K562 (cell line): ENCODE results near the gene CTSW. TPM values are rescaled to one million over a fixed set of nuclear protein-coding genes. Genes with fewer than 3 reads are reported as not detected.

Experiments used
- ATF6 ChIP-seq: sonication (generic); formaldehyde crosslinking; IDR thresholded peaks from 2 replicates; pipeline ENCODE4 v1.4.0; 2020; ENCODE audit warnings: mild to moderate bottlenecking, missing genetic modification reagents
- FIP1L1 ChIP-seq: fragments of 200-400 bp; formaldehyde crosslinking; IDR thresholded peaks from 2 replicates; pipeline ENCODE4 v1.6.1; 2018; ENCODE audit warnings: mild to moderate bottlenecking, low read depth, low read length; ENCODE audit not compliant: poor library complexity, severe bottlenecking
- HEY1 ChIP-seq: fragments of 250-450 bp; sonication (Bioruptor Pico); IDR thresholded peaks from 2 replicates; pipeline ENCODE4 v1.5.0; 2020; ENCODE audit warnings: mild to moderate bottlenecking, moderate library complexity, borderline replicate concordance
- HSF4 ChIP-seq: fragments of 250-450 bp; sonication (Bioruptor Pico); IDR thresholded peaks from 2 replicates; pipeline ENCODE4 v2.1.2; 2022; ENCODE audit warnings: mild to moderate bottlenecking, moderate library complexity, borderline replicate concordance
- L3MBTL2 ChIP-seq: fragments of 450-650 bp; IDR thresholded peaks from 2 replicates; pipeline ENCODE4 v1.6.1; 2016; ENCODE audit warnings: mild to moderate bottlenecking, moderate library complexity
- NFYB ChIP-seq: IDR thresholded peaks from 2 replicates; pipeline ENCODE4 v1.6.1; 2011; ENCODE audit warnings: mild to moderate bottlenecking, moderate library complexity; ENCODE audit not compliant: insufficient read length; ENCODE audit errors: extremely low read depth
- NR0B1 ChIP-seq: fragments of 450-650 bp; IDR thresholded peaks from one replicate; pipeline ENCODE4 v1.6.1; 2018; ENCODE audit warnings: mild to moderate bottlenecking, moderate library complexity; ENCODE audit not compliant: partially characterized antibody
- POLR2H ChIP-seq: IDR thresholded peaks from 2 replicates; pipeline ENCODE4 v1.6.1; 2016; ENCODE audit warnings: missing genetic modification characterization, low read depth, mild to moderate bottlenecking, control low read depth, missing compliant biosample characterization, moderate library complexity
- SMAD3 ChIP-seq: fragments of 450-650 bp; formaldehyde crosslinking; conservative IDR thresholded peaks from 2 replicates; pipeline ENCODE4 v1.4.0; 2020; ENCODE audit warnings: mild to moderate bottlenecking
- SMC3 ChIP-seq: conservative IDR thresholded peaks from 2 replicates; pipeline ENCODE4 v1.6.1; 2011; ENCODE audit warnings: low read depth, low read length, improper control_type of control experiment; ENCODE audit not compliant: insufficient read depth
- TGIF2 ChIP-seq: sonication (generic); formaldehyde crosslinking; IDR thresholded peaks from 2 replicates; pipeline ENCODE4 v1.8.1; 2022; ENCODE audit warnings: mild to moderate bottlenecking, missing genetic modification reagents, moderate library complexity
- TRIM24 ChIP-seq, 2 experiments: fragments of 450-650 bp; IDR thresholded peaks; 2 replicates each; pipeline ENCODE4 v1.6.1; 2016
- ZBTB40 ChIP-seq, 2 experiments: fragments of 450-650 bp in 1 of 2; sonication (generic) in 1 of 2; formaldehyde crosslinking in 1 of 2; IDR thresholded peaks; 2 replicates each; pipeline versions ENCODE4 v1.7.1 to v1.9.0; 2016 to 2022; ENCODE audit warnings: inconsistent platforms in 1 of 2, mild to moderate bottlenecking in 1 of 2, missing genetic modification reagents in 1 of 2
- ZNF696 ChIP-seq: fragments of 250-450 bp; sonication (Bioruptor Pico); conservative IDR thresholded peaks from 2 replicates; pipeline ENCODE4 v1.4.0; 2020; ENCODE audit warnings: mild to moderate bottlenecking, moderate library complexity
- ZNF707 ChIP-seq: fragments of 250-450 bp; sonication (Bioruptor Pico); conservative IDR thresholded peaks from 2 replicates; pipeline ENCODE4 v1.8.0; 2022; ENCODE audit warnings: inconsistent platforms, mild to moderate bottlenecking, moderate library complexity
- polyA plus RNA-seq, 8 experiments: library from polyadenylated mRNA; depleted of rRNA in 4 of 8; stranded (reverse) in 5 of 8; unstranded in 3 of 8; fragments of >200 nt; fragmentation: Nextera tagmentation in 2 of 8; fragmentation: Illumina TruSeq in 1 of 8; extraction: Ambion mirVana in 2 of 8; extraction: Trizol in 1 of 8; gene quantifications; 2 replicates each; pipeline versions ENCODE4 v1.2.1 to v1.2.3, GENCODE V29; 2011 to 2014; ENCODE audit warnings: inconsistent platforms in 1 of 8, missing spikeins in 1 of 8
- total RNA-seq, 7 experiments: library from RNA; depleted of rRNA in 6 of 7; stranded (reverse); fragments of >200 nt in 6 of 7; fragmentation: Illumina TruSeq in 2 of 7; extraction: Trizol in 2 of 7; gene quantifications; 2 replicates each; pipeline versions ENCODE4 v1.2.1 to v1.2.3, GENCODE V29; 2011 to 2021; ENCODE audit warnings: low replicate concordance in 1 of 7

The CTSW gene
- total and polyA plus RNA-seq, 9 of the 15 experiments (the other 6 are each of a cell fraction or from before 2014, with no cell fraction given), result 0.04 TPM; not detected in 8

GRCh38 chr11:65888163-65888814, 8.7 kb downstream of the CTSW start, which contains the start of gene FIBP (continued):
- TF ChIP-seq ATF6 (no peak), TRIM24 (IDR thresholded peaks at IDR 0.05) (peak in 1 of 2 experiments; percentile 48; a peak in 2 of 4 replicates), HEY1 (no peak), NR0B1 (no peak), TGIF2 (peak; percentile 22; the same call in 1 of the 2 replicates), SMC3 (peak; percentile 27; the same call in 1 of the 2 replicates), ZNF696 (CRISPR knock-in tag) (no peak), FIP1L1 (peak; percentile 91), HSF4 (CRISPR knock-in tag) (no peak), L3MBTL2 (peak; percentile 81), ZNF707 (no peak), NFYB (no peak), SMAD3 (CRISPR knock-in tag) (no peak), POLR2H (tag) (peak; percentile 62), ZBTB40 (IDR thresholded peaks at IDR 0.05) (peak; percentile 96), ZBTB40 (CRISPR knock-in tag; IDR thresholded peaks at IDR 0.05) (no peak)
